Germinal center (tissue), 1 donor: ENCODE results near the gene KCTD4.
"Not testable (repeated sequence)": the region's sequence is repeated elsewhere in the genome, so short reads cannot be mapped to it uniquely, and the experiment has no call there.

Experiments
- DNase-seq: peaks from one replicate; pipeline ENCODE4 v3.0.0; 2012; ENCODE audit warnings: mixed read lengths, low spot score

The KCTD4 gene

DNA sequence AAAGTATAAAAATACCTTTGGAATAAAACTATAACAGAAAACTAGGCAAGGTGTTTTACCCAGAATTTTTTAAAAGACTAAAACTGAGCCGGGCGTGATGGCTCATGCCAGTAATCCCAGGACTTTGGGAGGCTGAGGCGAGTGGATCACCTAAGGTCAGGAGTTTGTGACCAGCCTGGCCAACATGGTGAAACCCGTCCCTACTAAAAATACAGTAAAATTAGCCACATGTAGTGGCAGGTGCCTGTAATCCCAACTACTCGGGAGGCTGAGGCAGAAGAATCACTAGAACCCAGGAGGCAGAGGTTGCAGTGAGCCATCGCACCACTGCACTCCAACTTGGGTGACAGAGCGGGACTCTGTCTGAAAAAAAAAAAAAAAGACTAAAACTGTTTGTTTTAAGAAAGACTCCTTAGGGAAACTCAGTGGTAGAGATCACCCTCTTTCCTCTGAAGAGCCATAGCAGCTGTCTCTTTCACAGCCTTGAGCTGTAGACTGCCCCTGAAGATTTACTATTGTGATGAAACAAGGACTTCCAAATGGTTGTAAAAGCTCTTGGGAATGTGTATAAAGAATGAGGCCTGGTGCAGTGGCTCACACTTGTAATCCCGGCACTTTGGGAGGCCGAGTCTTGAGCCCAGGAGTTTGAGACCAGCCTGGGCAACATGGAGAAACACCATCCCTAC lies 14.7 kb upstream of the KCTD4 start:
- no peak for DNase-seq

DNA sequence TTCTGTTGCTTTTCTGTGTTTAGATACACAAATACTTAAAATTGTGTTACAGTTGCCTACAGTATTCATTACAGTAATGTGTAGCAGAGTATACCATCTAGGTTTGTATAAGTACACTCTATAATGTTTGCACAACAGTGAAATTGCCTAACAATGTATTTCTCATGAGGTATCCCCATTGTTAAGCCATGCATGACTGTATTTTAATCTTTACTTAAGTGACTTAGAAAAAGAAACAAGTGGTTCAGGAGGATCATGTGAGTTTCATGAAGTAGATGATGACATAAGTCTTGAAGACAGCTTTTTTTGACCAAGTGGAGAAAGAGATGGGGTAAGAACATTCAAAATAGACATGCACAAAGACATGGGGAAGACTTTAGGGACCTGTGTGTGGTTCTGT lies 8.4 kb upstream of the KCTD4 start:
- no peak for DNase-seq

- no peak for DNase-seq
Observed at GRCh38 chr13:45208132-45208531, 7.3 kb upstream of the KCTD4 start.

DNA sequence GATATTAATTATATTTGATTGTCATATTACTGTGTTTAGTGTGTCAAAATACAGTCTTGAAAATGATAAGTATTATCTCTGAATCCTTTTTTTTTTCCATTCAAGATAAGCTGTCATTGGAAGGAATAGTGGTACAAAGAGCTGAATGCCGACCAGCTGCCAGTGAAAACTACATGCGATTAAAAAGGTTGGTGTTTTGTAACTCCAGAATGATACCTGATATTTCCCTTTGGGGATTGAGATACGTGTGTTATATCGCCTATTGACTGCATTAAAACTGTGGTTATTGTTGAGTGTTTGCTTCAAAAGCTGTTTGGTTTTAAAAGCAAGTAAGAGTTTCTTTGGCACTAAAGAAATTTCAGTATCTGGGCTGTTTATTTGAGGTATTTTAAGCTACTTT lies 6.5 kb upstream of the KCTD4 start:
- DNase-seq: no peak

DNA sequence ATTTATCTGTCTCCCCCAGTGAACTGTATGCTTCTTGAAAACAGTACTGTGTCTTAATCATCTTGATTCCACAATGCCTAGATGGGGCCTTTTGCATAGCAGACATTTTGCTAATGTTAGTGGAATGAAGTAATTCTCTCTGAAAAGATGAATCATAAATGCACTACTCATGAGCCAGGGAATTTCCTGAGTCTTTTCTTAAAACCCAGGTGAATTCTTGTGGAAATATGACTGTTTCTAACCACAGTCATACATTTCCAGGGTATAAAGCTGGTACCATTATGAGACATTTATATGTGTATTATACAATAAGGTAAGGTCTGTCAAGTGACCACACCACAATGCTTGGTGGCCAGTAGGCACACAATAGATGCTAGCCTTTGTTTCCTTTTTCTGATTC lies 5.5 kb upstream of the KCTD4 start:
- no peak for DNase-seq

GRCh38 chr13:45205124-45205523 lies 4.3 kb upstream of the KCTD4 start:
- DNase-seq: no peak

GRCh38 chr13:45199711-45200110 lies 1.1 kb downstream of the KCTD4 start:
- DNase-seq: no peak

DNA sequence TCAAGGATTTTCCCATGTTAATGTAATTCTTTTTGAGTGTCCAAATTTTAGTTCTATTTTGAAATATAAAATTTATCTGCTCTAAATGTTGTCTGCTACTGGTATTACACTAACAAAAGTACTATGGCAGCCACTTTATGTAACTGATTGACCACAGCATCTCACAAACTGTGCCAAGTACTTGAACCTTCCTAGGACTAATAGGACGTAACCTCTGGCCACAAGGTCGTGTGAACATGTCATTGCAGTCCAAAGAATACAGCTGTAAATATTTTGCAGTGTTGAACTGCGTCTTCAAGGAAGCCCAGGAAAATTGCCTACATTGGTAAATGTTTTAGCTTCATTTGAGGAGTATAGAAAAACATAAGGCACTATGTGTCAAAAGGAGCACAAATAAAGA lies 1.9 kb downstream of the KCTD4 start:
- DNase-seq: no peak

- no peak for DNase-seq
Observed at GRCh38 chr13:45198041-45198440, 2.8 kb downstream of the KCTD4 start.

DNA sequence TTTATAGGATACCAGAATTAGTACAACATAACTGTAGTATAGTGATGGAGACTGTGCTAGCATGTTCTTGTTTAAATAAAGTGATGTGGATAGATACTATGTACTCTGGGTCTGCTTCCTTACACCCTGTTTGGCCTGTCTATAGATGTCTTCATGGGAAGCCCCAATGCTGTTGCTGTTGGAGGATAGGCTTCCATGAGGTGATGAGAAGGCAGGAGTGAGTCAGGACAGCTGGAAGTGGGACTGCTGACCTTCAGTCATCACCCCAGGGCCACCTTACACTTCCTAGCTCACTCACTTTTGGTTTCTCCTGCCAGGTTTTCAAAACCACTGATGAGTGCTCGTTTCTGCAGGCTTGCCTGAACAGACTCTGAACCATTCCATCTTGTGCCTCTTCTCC lies 4.2 kb downstream of the KCTD4 start:
- no peak for DNase-seq

DNA sequence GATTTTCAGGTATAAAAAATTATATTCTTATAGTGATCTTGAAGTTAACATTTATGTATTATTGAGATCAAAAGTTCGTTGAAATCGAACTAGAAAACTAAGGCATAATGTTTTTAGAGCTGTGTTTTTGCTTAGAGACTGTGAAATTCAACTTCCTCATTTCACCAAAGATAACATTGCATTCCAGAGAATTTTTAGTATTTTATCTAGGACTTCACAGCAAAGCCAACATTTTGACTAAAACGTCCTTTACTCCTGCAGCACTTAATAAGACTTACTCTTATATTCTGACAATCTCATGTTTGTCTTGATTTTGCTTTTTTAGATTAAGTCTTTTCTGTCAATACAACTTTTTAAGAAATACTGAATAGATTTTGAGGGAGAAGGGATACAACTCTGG lies 4.7 kb downstream of the KCTD4 start:
- DNase-seq: no peak

- no peak for DNase-seq
Observed at GRCh38 chr13:45195421-45195820, 5.4 kb downstream of the KCTD4 start.

DNA sequence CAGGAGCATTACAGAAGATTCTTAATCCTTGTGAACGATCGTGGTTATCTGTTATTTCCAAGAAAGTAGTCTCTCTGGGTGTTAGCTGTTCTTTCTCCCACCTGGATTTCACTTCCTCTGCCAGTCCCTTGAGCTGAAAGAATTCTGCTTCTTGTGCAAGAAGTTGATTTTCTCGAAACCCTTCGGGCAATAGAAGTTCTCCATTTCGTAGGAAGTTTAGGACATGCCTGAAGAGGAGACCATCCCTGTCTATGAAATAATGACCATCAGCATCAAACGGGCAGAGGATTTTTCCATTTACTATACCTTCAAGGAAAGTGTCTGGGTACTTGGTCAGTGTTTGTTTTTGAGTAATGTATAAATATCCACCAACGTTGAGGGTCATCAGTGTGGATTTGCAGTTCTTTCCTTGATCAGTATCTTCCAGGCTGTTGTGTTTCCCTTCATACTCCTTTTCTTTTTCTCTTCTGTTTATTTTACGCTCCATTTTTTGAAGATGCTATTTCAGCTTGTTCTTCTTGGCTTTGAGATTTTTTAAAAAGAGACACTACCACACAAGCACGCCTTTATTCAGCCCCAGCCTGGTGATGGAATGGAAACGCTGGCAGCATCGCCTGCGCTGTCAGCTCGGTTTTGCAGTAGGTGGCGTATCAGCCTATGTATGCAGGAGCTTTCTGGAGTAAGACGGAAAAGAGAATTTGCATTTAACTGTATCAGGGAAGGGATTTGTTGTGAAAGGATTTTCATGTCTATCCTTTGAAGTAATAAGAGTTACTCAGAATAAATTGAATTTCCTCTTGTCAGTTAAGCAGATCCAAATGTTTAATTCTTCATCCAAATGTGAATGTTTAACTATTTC lies 6.5 kb downstream of the KCTD4 start:
- DNase-seq: no peak

GRCh38 chr13:45191874-45192273 lies 9.0 kb downstream of the KCTD4 start:
- DNase-seq: no peak

DNA sequence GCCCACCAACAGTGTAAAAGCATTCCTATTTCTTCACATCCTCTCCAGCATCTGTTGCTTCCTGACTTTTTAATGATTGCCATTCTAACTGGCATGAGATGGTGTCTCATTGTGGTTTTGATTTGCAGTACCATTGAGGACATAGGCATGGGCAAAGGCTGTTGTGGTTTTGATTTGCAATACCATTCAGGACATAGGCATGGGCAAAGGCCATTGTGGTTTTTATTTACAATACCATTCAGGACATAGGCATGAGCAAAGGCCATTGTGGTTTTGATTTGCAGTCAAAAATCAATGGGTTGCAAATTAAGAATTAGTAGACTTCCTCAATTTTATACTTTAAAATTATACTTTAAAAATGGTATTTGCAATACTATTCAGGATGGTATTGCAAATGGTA lies 11.3 kb downstream of the KCTD4 start:
- not testable (repeated sequence) for DNase-seq

- DNase-seq: not testable (repeated sequence)
Observed at GRCh38 chr13:45189077-45189476, 11.8 kb downstream of the KCTD4 start.

GRCh38 chr13:45185286-45185685 lies 15.6 kb downstream of the KCTD4 start:
- no peak for DNase-seq

GRCh38 chr13:45184693-45185092 lies 16.2 kb downstream of the KCTD4 start:
- no peak for DNase-seq

GRCh38 chr13:45180713-45181601 lies 19.9 kb downstream of the KCTD4 start:
- DNase-seq: no peak

- DNase-seq: no peak
Observed at GRCh38 chr13:45180303-45180702, 20.5 kb downstream of the KCTD4 start.

DNA sequence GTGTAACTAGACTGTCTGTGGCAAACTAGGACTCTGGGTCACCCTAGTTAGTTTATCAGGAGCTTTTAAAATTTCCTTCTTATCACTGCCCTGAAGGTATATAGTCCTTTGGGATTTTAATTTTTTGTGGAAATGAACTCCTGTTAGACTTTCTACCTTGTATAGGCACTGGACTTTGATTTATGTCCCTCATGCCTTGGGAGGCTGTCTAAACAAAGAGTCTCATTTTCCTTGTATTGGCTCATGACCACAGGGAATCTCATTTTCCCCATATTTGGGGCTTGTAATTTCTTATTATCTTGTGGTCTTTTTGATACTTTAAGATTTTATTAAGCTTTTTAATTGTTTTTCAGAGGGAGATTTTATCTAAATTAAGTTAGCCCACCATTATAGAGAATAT lies 21.4 kb downstream of the KCTD4 start:
- DNase-seq: no peak

- no peak for DNase-seq
Observed at GRCh38 chr13:45178349-45179162, 22.3 kb downstream of the KCTD4 start.
